Parathyroid adenoma (tissue), 2 donors: Measurements from ENCODE around the gene HMGCS1.

Experiments used
- H2AFZ ChIP-seq: fragments of 300-600 bp; sonication (generic); one replicate; pipeline ENCODE4 v1.7.0; 2017; ENCODE audit warnings: antibody characterized with exemption, mild to moderate bottlenecking
- H3K27ac ChIP-seq: fragments of 300-600 bp; sonication (generic); one replicate; pipeline ENCODE4 v1.7.0; 2017
- H3K27me3 ChIP-seq: fragments of 300-600 bp; sonication (generic); one replicate; pipeline ENCODE4 v1.7.0; 2017; ENCODE audit warnings: low read length; ENCODE audit not compliant: control insufficient read depth, insufficient read depth
- H3K36me3 ChIP-seq: fragments of 300-600 bp; sonication (generic); one replicate; pipeline ENCODE4 v1.7.0; 2017; ENCODE audit warnings: low read length; ENCODE audit not compliant: control insufficient read depth, insufficient read depth
- H3K4me1 ChIP-seq: fragments of 300-600 bp; sonication (generic); one replicate; pipeline ENCODE4 v1.7.0; 2017; ENCODE audit warnings: control low read depth
- H3K4me2 ChIP-seq: fragments of 300-600 bp; sonication (generic); one replicate; pipeline ENCODE4 v1.7.0; 2017; ENCODE audit warnings: low read length
- H3K4me3 ChIP-seq: fragments of 300-600 bp; sonication (generic); one replicate; pipeline ENCODE4 v1.7.0; 2017; ENCODE audit warnings: low read depth, low read length
- H3K79me2 ChIP-seq: fragments of 300-600 bp; sonication (generic); one replicate; pipeline ENCODE4 v1.7.0; 2017; ENCODE audit warnings: control low read depth
- H3K9ac ChIP-seq: fragments of 300-600 bp; sonication (generic); one replicate; pipeline ENCODE4 v1.7.0; 2017; ENCODE audit warnings: mild to moderate bottlenecking
- H3K9me3 ChIP-seq: fragments of 300-600 bp; sonication (generic); one replicate; pipeline ENCODE4 v1.7.0; 2017; ENCODE audit warnings: low read length; ENCODE audit not compliant: control insufficient read depth
- CTCF ChIP-seq: fragments of 300-600 bp; sonication (generic); IDR thresholded peaks from one replicate; pipeline ENCODE4 v1.7.0; 2017; ENCODE audit warnings: antibody characterized with exemption, mild to moderate bottlenecking
- donor health status: primary hyperparathyroidism.

Gene HMGCS1

GRCh38 chr5:43305948-43306565 lies 7.2 kb downstream of the HMGCS1 start:
- Histone ChIP-seq H3K4me1 (peaks cover 10% of the 10 kb centered on the region), H3K79me2 (peaks cover 33% of the 10 kb centered on the region), H2AFZ (no peak overlapping the region), H3K27ac (no peak overlapping the region), H3K4me2 (no peak overlapping the region), H3K27me3 (no peaks in the 10 kb centered on the region), H3K9ac (no peak overlapping the region), H3K36me3 (no peaks in the 10 kb centered on the region), H3K4me3 (no peak overlapping the region), H3K9me3 (no peaks in the 10 kb centered on the region)
- peak; percentile 76 for TF ChIP-seq CTCF

GRCh38 chr5:43304525-43304924 lies 8.7 kb downstream of the HMGCS1 start:
- Histone ChIP-seq H3K79me2 (peaks cover 22% of the 10 kb centered on the region), H3K9ac (no peak overlapping the region), H3K4me3 (no peak overlapping the region), H3K36me3 (no peaks in the 10 kb centered on the region), H3K4me2 (no peak overlapping the region), H2AFZ (no peak overlapping the region), H3K27me3 (no peaks in the 10 kb centered on the region), H3K4me1 (peaks cover 14% of the 10 kb centered on the region), H3K27ac (no peak overlapping the region), H3K9me3 (no peaks in the 10 kb centered on the region)
- TF ChIP-seq CTCF: no peak

GRCh38 chr5:43303242-43303641 lies 10.0 kb downstream of the HMGCS1 start:
- Histone ChIP-seq H3K36me3 (no peaks in the 10 kb centered on the region), H3K4me3 (no peak overlapping the region), H3K4me2 (no peak overlapping the region), H2AFZ (no peak overlapping the region), H3K9ac (no peak overlapping the region), H3K27ac (no peak overlapping the region), H3K79me2 (peaks cover 17% of the 10 kb centered on the region), H3K4me1 (peaks cover 14% of the 10 kb centered on the region), H3K27me3 (no peaks in the 10 kb centered on the region), H3K9me3 (no peaks in the 10 kb centered on the region)
- no peak for TF ChIP-seq CTCF

GRCh38 chr5:43302481-43302880 lies 10.7 kb downstream of the HMGCS1 start:
- no peak overlapping the region for H3K27ac ChIP-seq
- H3K36me3 ChIP-seq: no peaks in the 10 kb centered on the region
- H3K9me3 ChIP-seq: no peaks in the 10 kb centered on the region
- H3K4me2 ChIP-seq: no peak overlapping the region
- no peak overlapping the region for H3K4me3 ChIP-seq
- TF ChIP-seq CTCF: no peak
- peaks cover 17% of the 10 kb centered on the region for H3K79me2 ChIP-seq
- no peaks in the 10 kb centered on the region for H3K27me3 ChIP-seq
- no peak overlapping the region for H2AFZ ChIP-seq
- H3K9ac ChIP-seq: no peak overlapping the region
- peaks cover 14% of the 10 kb centered on the region for H3K4me1 ChIP-seq

GRCh38 chr5:43301653-43302091 lies 11.5 kb downstream of the HMGCS1 start:
- no peak for TF ChIP-seq CTCF
- Histone ChIP-seq H3K79me2 (peaks cover 19% of the 10 kb centered on the region), H3K4me2 (peak overlapping the region; percentile 28), H2AFZ (no peak overlapping the region), H3K4me3 (no peak overlapping the region), H3K27me3 (no peaks in the 10 kb centered on the region), H3K9ac (no peak overlapping the region), H3K9me3 (no peaks in the 10 kb centered on the region), H3K36me3 (no peaks in the 10 kb centered on the region), H3K4me1 (peaks cover 14% of the 10 kb centered on the region), H3K27ac (no peak overlapping the region)
